ENCODE measurements around the gene HIP1.
"Not testable (repeated sequence)": the region's sequence is repeated elsewhere in the genome, so short reads cannot be mapped to it uniquely, and the experiment has no call there.

Gene HIP1

DNA sequence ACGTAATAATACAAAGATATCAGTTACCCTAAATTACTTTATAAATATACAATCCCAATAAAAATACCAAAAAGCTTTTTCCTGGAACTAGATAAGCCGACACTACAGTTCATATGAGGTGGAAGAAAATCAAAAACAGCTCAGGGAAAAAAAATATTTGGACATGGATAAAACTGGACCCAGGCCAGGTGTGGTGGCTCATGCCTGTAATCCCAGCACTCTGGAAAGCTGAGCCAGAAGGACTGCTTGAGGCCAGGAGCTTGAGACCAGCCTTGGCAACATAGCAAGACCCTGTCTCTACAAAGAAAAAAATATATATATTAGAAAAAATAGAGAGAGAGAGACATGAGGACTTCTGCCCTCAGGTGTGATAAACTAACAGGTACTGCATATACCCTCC, 219.9 kb downstream of the HIP1 start:
- not testable (repeated sequence) for DNase-seq (ENCODE audit: low read depth)

DNA sequence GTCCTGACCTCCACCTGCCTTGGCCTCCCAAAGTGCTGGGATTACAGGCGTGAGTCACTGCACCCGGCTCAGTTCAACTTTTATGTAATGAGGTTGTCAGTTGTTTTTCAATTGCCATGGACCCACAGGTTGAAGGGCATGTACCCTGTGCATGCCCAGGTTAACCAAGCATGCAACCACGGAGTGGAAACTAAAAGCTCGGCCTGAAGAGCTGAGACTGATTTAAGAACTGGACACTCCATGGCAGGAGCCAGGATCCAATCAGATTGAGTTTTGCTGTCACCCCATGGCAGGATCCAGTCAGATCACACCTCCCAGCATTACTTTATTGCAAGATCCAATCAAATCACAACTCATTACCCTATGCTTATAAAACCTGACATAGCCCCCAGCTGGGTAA, 229.7 kb downstream of the HIP1 start:
- not testable (repeated sequence) for DNase-seq (ENCODE audit: low read depth)

DNA sequence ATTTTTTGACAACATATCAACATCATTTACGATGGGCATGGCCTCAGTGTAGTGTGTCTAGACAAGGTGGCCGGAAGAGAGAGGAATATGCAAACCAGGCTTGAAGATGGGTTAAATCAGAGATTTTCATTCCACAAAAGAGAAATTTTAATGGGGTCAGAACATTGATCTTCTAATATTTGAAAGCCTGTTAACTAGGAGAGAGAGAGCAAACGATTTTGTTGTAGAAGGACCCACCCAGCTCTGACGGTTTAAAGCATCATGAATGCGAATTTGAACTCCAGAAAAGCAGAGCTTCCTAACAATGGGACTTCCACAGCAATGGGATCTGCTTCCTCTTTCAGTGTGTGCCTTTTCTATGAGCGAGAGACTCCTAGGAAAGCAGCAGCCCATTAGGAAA, 246.7 kb downstream of the HIP1 start, which contains the start of gene SPDYE5:
SPDYE5 (plus strand) TSS at position 301 of the 400 bp plus-strand sequence. CDS start 1,728 bp downstream, outside the sequence.
- not testable (repeated sequence) for DNase-seq (ENCODE audit: low read depth)

DNA sequence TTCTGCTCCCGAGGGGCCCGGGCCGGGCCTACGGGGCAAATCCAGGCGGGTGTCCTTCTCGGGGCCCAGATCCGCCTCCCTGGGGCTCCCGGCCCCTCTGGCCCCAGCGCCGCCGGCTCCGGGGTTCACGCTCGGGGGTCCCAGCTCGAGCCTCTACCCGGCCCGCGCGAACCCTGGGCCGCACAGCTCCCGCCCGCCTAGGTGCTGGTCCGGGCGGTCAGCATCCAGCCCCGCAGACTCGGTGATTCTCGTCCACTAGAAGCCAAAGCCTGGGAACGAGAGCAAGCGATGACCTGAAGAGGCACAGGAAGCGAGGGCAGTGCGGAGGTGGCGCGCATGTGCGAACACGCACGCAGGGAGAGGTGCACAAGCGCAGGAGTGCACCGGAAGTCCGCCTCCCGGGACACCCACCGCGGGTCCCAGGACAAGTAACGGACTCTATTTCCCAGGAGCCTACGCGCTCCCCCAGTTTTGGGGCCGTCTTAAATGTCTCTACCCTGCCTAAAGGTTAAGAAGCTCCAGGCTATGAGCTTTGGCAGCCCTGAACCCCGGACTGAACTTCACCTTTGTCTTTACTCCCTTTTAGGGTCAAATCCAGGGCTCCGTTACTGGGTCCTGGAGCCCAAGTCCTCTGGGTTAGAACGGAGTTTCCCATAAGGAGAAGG, 252.6 kb downstream of the HIP1 start, which contains the start of gene POM121C:
POM121C (minus strand) TSS at position 321 of the 665 bp plus-strand sequence. CDS start 44,803 bp downstream, outside the sequence.
- DNase-seq (ENCODE audit: low read depth): peak; percentile 52

DNA sequence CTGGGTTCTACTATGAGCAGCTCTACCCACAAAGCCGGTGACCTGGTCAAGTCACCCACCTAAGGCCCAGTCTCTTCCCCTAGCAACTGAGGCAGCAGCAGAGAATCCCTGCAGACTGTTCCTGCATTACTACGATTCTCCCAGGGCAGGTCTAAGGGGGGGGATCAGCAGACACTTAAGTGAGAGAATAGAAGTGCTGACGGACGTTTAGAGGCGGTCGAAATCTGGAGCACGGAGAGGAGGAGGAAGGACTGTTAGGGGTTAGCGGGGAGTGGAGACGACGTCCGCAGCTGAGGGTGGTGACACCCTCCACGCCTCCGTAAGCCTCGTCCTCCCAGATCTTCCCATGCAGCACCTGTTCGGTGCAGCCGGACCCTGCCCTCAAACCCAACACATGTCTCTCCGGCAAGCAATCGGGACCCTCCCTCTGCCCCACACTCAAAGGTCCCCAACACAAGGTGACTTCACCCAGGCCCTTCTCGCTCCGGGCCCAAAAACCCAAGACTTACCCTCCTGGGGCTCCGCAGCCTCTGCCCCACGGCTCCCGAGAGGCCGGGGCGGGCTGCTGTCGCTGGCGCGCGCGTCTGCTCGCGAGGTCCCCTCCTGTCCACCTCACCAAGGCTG, 253.3 kb downstream of the HIP1 start:
- DNase-seq (ENCODE audit: low read depth): not testable (repeated sequence)

All from non-pigmented ciliary epithelial cell (primary cell).